Measurements from ENCODE around the gene SLC41A2. TPM values are rescaled to one million over a fixed set of nuclear protein-coding genes. Genes with fewer than 3 reads are reported as not detected.
"Not testable (repeated sequence)": the region's sequence is repeated elsewhere in the genome, so short reads cannot be mapped to it uniquely, and the experiment has no call there.

The SLC41A2 gene
- total RNA-seq, 1 experiment from 2014 or later = 2.8 TPM

- in situ Hi-C loops (cut with HindIII; ENCODE audit: low pct_unique_long_range_greater_than_20kb, low sequenced_read_pairs) = no loop called here
- no peak for DNase-seq (ENCODE audit: low read depth, low spot score)
These were observed 13.2 kb upstream of the SLC41A2 start for GRCh38 chr12:104971306-104971705.

- in situ Hi-C loops (cut with HindIII; ENCODE audit: low pct_unique_long_range_greater_than_20kb, low sequenced_read_pairs) = no loop called here
- DNase-seq (ENCODE audit: low read depth, low spot score) = no peak
These were observed 11.3 kb upstream of the SLC41A2 start for GRCh38 chr12:104969343-104969742.

- in situ Hi-C loops (cut with HindIII; ENCODE audit: low pct_unique_long_range_greater_than_20kb, low sequenced_read_pairs) = no loop called here
- no peak for DNase-seq (ENCODE audit: low read depth, low spot score)
These were observed 8.6 kb upstream of the SLC41A2 start for GRCh38 chr12:104966677-104967076.

GRCh38 chr12:104964856-104965205 lies 6.7 kb upstream of the SLC41A2 start:
- DNase-seq (ENCODE audit: low read depth, low spot score) = no peak
- in situ Hi-C loops (cut with HindIII; ENCODE audit: low pct_unique_long_range_greater_than_20kb, low sequenced_read_pairs) = no loop called here

GRCh38 chr12:104964167-104964855 lies 6.2 kb upstream of the SLC41A2 start:
- in situ Hi-C loops (cut with HindIII; ENCODE audit: low pct_unique_long_range_greater_than_20kb, low sequenced_read_pairs) = no loop called here
- DNase-seq (ENCODE audit: low read depth, low spot score) = no peak

- in situ Hi-C loops (cut with HindIII; ENCODE audit: low pct_unique_long_range_greater_than_20kb, low sequenced_read_pairs) = no loop called here
- DNase-seq (ENCODE audit: low read depth, low spot score) = no peak
These were observed 5.7 kb upstream of the SLC41A2 start for GRCh38 chr12:104963757-104964156.

GRCh38 chr12:104960464-104960863 lies 2.4 kb upstream of the SLC41A2 start:
- DNase-seq (ENCODE audit: low read depth, low spot score) = no peak
- in situ Hi-C loops (cut with HindIII; ENCODE audit: low pct_unique_long_range_greater_than_20kb, low sequenced_read_pairs) = no loop called here

- no peak for DNase-seq (ENCODE audit: low read depth, low spot score)
- in situ Hi-C loops (cut with HindIII; ENCODE audit: low pct_unique_long_range_greater_than_20kb, low sequenced_read_pairs) = no loop called here
These were observed 1.3 kb upstream of the SLC41A2 start for GRCh38 chr12:104959335-104959841.

- no peak for DNase-seq (ENCODE audit: low read depth, low spot score)
- in situ Hi-C loops (cut with HindIII; ENCODE audit: low pct_unique_long_range_greater_than_20kb, low sequenced_read_pairs) = no loop called here
These were observed 780 bp upstream of the SLC41A2 start for GRCh38 chr12:104958805-104959334.

GRCh38 chr12:104957719-104958000 lies 430 bp downstream of the SLC41A2 start:
- in situ Hi-C loops (cut with HindIII; ENCODE audit: low pct_unique_long_range_greater_than_20kb, low sequenced_read_pairs) = no loop called here
- no peak for DNase-seq (ENCODE audit: low read depth, low spot score)

GRCh38 chr12:104956870-104957718 lies 996 bp downstream of the SLC41A2 start:
- no peak for DNase-seq (ENCODE audit: low read depth, low spot score)

GRCh38 chr12:104955703-104956102 lies 2.4 kb downstream of the SLC41A2 start:
- DNase-seq (ENCODE audit: low read depth, low spot score) = no peak
- in situ Hi-C loops (cut with HindIII; ENCODE audit: low pct_unique_long_range_greater_than_20kb, low sequenced_read_pairs) = no loop called here

More at GRCh38 chr12:104956870-104957718, 996 bp downstream of the SLC41A2 start:
- in situ Hi-C loops (cut with HindIII; ENCODE audit: low pct_unique_long_range_greater_than_20kb, low sequenced_read_pairs) = no loop called here

GRCh38 chr12:104953323-104953722 lies 4.8 kb downstream of the SLC41A2 start:
- in situ Hi-C loops (cut with HindIII; ENCODE audit: low pct_unique_long_range_greater_than_20kb, low sequenced_read_pairs) = no loop called here
- DNase-seq (ENCODE audit: low read depth, low spot score) = no peak

- DNase-seq (ENCODE audit: low read depth, low spot score) = no peak
- in situ Hi-C loops (cut with HindIII; ENCODE audit: low pct_unique_long_range_greater_than_20kb, low sequenced_read_pairs) = no loop called here
These were observed 5.3 kb downstream of the SLC41A2 start for GRCh38 chr12:104952816-104953215.

GRCh38 chr12:104951759-104952509 lies 6.2 kb downstream of the SLC41A2 start:
- in situ Hi-C loops (cut with HindIII; ENCODE audit: low pct_unique_long_range_greater_than_20kb, low sequenced_read_pairs) = no loop called here
- no peak for DNase-seq (ENCODE audit: low read depth, low spot score)

GRCh38 chr12:104948716-104949115 lies 9.4 kb downstream of the SLC41A2 start:
- in situ Hi-C loops (cut with HindIII; ENCODE audit: low pct_unique_long_range_greater_than_20kb, low sequenced_read_pairs) = not testable (repeated sequence)

GRCh38 chr12:104944252-104944651 lies 13.8 kb downstream of the SLC41A2 start:
- no peak for DNase-seq (ENCODE audit: low read depth, low spot score)
- in situ Hi-C loops (cut with HindIII; ENCODE audit: low pct_unique_long_range_greater_than_20kb, low sequenced_read_pairs) = no loop called here

More at GRCh38 chr12:104948716-104949115, 9.4 kb downstream of the SLC41A2 start:
- not testable (repeated sequence) for DNase-seq (ENCODE audit: low read depth, low spot score)

GRCh38 chr12:104943401-104943800 lies 14.7 kb downstream of the SLC41A2 start:
- in situ Hi-C loops (cut with HindIII; ENCODE audit: low pct_unique_long_range_greater_than_20kb, low sequenced_read_pairs); DNase-seq (ENCODE audit: low read depth, low spot score): not testable (repeated sequence)

Measured in SK-MEL-5 (cell line).